ENCODE results near the gene SRMS.
A peak's percentile ranks its signal among the peaks of the same experiment; 100 is the strongest.

SRMS gene

DNA sequence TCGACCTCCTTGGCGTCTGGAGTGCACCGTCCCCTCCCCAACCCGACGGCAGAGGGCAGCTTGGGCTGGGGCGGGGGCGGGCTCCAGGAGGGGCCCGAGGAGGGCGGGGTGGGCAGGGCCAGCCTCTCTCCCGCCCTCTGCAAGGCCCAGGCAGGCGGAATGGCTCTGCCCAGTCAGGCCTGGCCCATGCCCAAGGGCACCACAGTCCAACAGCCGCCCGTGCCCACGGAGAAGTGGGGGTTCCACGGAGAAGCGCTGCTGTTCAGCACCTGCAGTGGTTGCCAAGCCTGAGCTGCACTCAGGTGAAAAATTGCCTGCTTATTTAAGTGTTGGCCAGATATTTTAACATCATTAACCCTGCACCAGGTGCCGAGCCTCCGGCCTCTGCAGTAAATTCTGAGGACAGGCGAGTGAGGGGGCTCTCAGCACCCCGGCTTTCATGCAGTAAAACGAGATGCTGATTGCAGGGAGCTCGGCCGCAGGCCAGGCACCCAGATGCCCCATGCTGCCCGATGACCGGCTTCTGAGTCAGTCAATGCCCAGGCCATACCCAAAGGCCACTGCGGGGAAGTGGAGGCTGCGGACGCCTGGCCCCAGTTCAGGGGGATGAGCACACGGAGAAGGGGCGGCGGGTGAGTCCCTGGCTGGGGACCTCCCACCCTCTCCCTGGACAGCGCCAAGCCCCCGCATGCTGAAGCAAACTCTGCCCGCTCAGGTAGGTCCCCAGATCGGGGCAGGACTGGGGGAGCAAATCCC, at the start of gene SRMS:
Gene SRMS, minus strand, starts transcription at position 25 of the 756 bp plus-strand sequence. CDS start 286 bp downstream, outside the sequence.
- no peak for DNase-seq

GRCh38 chr20:63596423-63596822, 48.9 kb upstream of the SRMS start:
- no peak for DNase-seq

- no peak for DNase-seq
These were observed 48.0 kb upstream of the SRMS start for GRCh38 chr20:63595416-63596127.

DNA sequence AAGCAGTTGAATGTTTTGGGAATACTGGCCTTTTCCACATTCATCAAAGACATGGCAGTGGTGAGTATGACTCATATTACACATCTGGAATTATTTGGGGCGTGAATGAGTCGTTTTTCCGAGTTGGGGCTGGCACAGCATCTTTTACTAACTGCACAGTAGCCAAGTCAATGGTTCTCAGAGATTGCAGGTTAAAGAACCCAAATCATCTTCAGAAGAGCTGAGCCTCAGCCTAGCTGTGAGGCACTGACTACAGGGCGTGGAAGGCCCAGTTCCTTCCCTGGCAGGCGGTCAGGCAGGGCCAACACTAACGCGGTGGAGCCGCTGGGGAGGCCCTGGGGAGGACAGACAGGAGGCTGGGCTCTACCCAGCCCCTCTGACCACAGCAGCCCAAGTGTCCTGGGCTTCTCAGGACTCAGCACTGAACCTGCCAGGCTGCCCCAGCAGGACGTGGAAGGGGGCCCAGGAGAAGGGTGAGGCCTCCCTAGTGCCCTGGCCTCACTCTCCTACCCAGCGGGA, 46.6 kb upstream of the SRMS start:
- DNase-seq, result no peak

DNA sequence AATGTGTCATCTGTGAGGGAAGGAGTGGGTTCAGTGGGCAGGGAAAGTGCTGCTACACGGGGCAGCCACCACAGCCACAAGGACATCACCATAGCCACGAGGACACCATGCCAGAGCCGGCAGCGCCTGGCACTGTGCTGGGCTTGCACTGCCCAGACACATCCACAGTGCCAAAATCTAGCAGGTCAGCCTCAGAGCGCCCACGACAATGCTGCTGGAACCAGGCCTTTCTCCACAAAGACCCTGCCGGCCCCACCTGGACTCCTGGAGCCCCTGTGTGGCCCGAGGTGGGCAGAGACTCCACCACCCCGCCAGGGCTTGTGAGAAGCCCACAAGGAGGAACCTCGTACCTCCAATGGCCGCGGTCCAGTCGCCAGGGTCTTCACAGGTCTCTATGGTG, 45.1 kb upstream of the SRMS start:
- no peak for DNase-seq

- no peak for DNase-seq
These were observed 44.3 kb upstream of the SRMS start for GRCh38 chr20:63591786-63592355.

DNA sequence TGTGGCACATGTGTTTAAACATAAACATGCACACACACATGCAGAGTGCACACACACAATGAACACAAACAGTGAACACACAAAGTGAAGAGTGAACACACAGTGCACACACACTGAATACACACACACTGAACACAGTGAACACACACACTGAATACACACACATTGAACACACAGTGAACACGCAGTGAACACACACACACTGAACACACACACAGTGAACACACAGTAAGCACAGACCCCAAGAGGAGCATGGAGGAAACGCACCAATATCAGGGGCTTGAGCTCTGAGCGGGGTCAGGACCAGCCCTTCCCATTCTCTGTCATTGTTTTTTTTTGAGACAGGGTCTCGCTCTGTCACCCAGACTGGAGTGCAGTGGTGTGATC, 43.6 kb upstream of the SRMS start:
- DNase-seq, result no peak

DNA sequence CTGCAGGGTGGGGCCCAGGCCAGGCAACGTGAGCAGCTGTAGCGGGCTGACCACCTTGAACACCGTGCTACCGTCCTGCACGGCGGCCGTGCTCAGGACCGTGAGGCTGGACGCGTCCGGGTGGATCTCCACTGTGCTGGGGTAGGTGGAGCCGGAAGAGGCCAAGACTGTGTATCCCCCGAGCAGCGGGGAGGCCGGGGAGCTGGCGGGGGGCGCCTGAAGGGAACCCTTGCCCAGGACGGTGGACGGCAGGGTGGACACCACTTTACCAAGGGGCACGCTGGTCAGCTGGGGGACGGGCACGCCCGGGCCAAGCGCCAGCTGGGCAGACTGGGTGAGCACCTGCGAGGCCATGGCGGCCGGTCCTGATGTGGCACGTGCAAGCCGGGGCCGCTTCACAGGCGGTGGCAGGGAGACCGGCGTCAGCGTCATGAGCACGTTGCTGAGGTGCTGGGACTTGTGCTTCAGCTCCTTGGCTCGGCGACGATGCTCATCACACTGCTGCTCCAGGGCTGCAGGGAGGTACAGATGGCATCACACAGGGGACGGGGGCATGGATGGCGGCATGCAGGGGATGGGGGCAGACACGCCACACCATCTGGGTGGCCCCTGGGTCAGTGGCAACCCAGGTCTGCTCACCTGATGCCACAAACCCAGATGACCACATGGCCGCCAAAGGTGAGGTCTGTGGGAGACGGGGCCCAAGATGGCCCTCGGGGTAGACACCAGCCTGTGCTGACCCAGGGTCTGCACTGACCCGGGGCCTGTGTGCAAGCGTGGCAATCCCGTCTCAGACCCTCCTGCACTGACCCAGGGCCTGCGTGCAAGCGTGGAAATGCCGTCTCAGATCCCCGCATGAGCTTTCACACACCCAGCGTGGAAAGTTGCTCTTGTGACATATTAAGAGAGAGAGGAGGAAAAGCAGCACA, 42.9 kb upstream of the SRMS start:
- no peak for DNase-seq

- no peak for DNase-seq
These were observed 42.0 kb upstream of the SRMS start for GRCh38 chr20:63589261-63590217.

- DNase-seq, result no peak
These were observed 41.1 kb upstream of the SRMS start for GRCh38 chr20:63588641-63589041.

DNA sequence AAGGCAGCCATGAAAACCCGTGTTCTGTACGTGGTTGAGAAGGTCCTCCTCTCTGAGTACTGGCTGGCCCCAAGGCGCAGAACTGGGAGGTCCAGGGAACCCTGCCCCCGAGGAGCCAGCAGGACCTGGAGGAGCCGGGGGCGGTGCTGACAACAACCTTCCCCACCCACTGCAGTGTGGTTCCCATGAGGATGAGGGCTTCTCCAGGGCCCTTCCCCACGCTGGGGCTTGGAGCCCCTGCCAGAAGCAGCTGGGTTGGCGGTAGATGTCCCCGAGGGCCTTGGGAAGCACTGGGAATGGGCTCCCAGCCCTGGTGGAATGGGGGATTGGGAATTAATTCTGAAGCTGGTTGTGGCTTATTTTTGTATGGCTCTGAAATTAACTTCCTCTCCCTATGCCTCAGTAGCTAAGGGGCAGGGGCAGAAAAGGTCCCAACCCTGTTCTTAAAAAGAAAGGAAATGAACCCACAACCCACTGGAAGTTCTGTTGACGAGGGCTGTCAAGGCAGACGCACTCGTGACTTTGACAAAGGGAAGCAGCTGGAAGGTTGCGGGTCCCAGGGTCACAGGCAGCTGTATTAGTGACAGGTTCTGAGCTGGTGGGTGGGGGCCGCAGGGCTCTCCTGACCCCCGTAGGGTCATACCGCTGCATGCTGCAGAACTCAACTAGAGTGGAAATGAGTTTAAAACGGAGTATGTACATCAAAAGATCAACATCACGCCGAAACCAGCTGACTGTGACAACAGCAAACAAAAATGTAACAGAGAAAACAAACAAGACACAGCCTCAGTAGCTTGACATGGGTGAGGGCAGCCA, 40.4 kb upstream of the SRMS start:
- no peak for DNase-seq

DNA sequence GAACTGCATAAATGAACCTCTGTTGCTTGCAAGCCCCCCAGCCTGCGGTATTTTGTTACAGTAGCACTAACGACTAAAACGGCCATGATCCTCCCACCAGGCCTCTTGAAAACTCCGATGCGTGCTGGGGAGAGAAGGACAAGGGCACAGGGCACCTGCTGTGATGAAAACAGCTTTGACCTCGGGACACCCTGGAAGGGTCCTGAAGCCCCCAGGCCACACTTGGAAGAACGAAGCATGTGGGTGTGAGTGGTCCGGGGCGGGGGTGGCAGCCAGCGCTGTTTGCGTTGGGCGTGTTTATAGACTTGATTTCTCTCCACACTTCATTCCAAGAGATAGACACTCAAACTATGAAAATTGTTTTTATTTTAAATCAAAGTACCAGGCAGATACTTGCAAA, 39.7 kb upstream of the SRMS start:
- DNase-seq, result no peak

GRCh38 chr20:63586797-63587196, 39.2 kb upstream of the SRMS start:
- DNase-seq, result no peak

DNA sequence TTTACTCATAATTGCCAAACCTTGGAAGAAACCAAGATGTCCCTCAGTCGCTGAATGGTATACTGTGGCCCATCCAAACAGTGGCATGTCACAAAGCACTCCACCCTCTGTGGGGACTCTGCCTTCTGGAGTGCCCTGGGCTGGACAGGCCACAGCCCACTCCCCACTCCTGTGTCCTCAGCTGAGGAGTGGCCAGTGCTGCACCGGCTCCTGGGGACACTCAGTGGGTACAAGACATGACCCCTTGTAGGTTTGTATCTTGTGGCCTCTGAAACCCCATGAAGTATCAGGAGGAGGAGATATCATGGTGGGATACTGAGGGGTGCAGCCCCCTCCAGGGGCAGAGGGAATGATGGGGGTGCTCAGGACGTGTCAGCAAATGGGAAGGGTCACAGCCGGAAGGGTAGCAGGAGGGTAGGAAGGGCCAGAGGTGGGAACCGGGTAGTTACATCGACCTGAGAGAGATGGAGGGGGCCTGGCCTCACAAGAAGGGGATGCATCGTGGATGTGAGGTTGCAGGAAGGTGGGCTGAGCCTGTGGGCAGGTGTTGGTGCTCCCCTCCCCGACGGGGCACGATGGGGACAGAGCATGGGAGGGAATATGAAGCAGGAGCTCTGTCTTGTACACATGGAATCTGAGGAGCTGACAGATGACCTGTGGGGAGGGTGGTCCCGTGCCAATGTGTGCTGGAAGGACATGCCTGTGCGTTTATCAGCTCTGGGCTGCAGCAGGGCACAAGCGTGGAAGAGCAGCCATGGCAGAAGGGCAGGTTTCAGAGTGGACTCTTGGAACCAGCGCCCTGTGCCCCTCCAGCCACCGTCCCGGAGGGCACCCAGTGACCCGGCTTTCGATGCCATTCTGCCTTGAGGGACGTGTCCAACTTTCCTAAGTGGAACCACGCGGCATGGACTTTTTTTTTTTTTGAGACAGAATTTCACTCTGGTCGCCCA, 38.3 kb upstream of the SRMS start:
- DNase-seq, result no peak

DNA sequence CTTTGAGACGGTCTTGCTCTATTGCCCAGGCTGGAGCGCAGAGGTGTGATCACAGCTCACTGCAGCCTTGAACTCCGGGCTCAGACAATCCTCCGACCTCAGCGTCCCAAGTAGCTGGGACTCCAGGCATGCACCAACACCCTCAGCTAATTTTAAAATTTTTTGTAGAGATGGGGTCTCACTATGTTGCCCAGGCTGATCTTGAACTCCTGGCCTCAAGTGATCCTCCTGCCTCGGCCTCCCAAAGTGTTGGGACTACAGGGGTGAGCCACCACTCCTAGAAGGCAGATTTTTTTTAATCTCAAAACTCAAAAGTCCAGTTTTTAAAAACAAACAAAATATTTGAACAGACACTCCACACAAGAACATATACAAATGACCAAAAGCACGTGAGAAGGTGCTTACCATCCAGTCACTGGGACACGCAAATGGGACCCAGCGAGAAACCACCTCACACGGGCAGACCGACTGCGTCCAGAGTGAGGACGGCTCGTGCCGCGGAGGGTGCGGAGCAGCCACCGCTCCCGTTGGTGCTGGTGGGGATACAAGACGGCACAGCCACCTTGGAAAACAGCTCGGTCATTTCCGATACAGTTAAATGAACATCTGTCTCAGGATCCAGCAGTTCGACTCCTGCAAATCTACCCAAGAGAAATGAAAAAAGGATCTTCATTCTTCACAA, 35.0 kb upstream of the SRMS start:
- DNase-seq, result no peak

DNA sequence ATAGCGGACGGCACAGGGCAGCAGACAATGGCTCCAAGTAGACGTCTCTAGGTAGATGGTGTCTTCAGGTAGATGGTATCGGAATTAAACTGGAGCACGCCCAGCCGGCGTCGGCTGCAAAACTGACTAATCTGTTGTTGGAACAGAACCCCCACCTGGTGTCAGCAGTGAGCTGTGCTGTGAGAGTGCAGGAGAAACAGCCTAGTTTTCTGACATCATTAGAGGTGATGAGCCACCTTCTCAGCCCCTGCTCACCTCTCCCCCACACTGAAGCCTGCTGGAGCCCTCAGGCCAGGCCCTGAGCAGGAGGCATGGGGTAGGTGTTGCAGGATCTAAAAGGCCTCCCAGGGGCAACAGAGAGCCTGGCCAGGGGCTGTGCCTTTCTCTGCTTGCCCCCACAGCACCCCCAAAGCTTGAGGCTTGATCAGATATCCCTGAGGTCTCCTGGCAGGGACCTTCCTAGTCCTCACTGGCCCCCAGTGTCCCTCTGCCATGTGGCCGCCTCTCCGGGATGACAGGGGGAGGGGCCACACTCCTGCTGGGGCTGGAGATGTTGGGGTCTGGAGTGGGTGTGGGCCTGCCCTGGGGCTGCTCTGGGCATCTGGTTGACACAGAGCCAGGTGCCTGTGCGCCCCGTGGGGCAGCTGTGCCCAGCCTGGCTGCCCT, 33.4 kb upstream of the SRMS start:
- peak; percentile 64 to 69 for DNase-seq

DNA sequence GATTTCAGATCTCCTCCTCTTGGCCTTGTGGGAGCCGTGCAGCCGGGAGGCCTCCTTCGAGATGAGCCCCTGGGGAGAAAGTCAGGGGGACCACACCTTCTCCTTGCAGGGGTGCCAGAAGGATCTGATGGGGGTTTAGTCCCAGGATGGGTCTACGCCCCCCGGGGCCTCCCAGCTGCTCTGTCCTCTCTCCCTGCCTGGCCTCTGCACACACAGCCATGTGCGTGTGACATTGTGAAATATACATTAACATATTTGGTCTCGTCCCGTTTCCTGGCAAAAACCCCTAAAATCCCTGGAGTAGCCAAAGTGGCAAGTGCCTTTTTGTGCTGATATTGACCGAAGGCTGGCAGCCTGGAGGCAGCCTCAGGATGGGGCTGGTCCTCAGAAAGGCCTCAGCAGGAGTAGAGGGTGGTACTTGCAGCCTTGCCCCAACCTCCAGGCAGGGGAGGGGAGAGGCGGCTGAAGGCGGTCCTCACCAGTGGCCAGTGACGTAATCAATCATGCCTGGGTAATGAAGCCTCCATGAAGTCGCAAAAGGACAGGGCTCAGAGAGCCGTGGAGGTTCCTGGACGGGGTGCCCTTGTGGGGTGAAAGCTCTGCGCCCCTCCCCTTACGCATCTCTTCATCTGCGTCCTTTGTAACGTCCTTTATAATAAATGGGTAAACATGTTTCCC, 31.6 kb upstream of the SRMS start:
- no peak for DNase-seq

Data from activated CD4-positive, alpha-beta T cell treated with anti-CD3 and anti-CD28 coated beads, Interleukin-2, amount 50 U/mL, for 48 hours (primary cell).